HepG2 (cell line): ENCODE results near the gene FASTK.

Experiments
- CBX2 ChIP-seq, 2 experiments: fragments of 200-600 bp in 1 of 2; sonication (generic); formaldehyde crosslinking in 1 of 2; IDR thresholded peaks; 2 replicates each; pipeline versions ENCODE4 v1.7.0 to v1.8.1; 2018 to 2022; ENCODE audit warnings: low read depth in 2 of 2, low read length in 1 of 2, mild to moderate bottlenecking in 1 of 2, missing genetic modification reagents in 1 of 2
- CREM ChIP-seq, 2 experiments: sonication (generic) in 1 of 2; formaldehyde crosslinking in 1 of 2; IDR thresholded peaks; 2 replicates each; pipeline versions ENCODE4 v1.4.0 to v1.6.1; 2016 to 2020; ENCODE audit warnings: antibody characterized with exemption in 1 of 2, mild to moderate bottlenecking in 1 of 2, missing genetic modification reagents in 1 of 2
- FOSL2 ChIP-seq: sonication (generic); formaldehyde crosslinking; IDR thresholded peaks from 2 replicates; pipeline ENCODE4 v1.4.0; 2020; ENCODE audit warnings: missing genetic modification reagents
- HNF4A ChIP-seq: sonication (generic); formaldehyde crosslinking; IDR thresholded peaks from 2 replicates; pipeline ENCODE4 v1.4.0; 2020; ENCODE audit warnings: missing genetic modification reagents
- ISX ChIP-seq: sonication (generic); formaldehyde crosslinking; conservative IDR thresholded peaks from 2 replicates; pipeline ENCODE4 v1.5.0; 2020; ENCODE audit warnings: missing genetic modification reagents
- MYC ChIP-seq: sonication (generic); formaldehyde crosslinking; IDR thresholded peaks from 2 replicates; pipeline ENCODE4 v1.9.0; 2021; ENCODE audit warnings: missing genetic modification reagents, borderline replicate concordance
- PAF1 ChIP-seq: IDR thresholded peaks from 2 replicates; pipeline ENCODE4 v1.6.1; 2016; ENCODE audit warnings: missing genetic modification reagents, missing compliant biosample characterization
- ZNF670 ChIP-seq: sonication (generic); formaldehyde crosslinking; IDR thresholded peaks from 2 replicates; pipeline ENCODE4 v1.8.0; 2022; ENCODE audit warnings: mild to moderate bottlenecking, missing genetic modification reagents, borderline replicate concordance
- TF ChIP-seq, protein P1 (sequence below): sonication (generic); formaldehyde crosslinking; IDR thresholded peaks from 2 replicates; pipeline ENCODE4 v1.5.0; 2020; ENCODE audit warnings: mild to moderate bottlenecking, missing genetic modification reagents, moderate library complexity
- TF ChIP-seq, protein P2 (sequence below): sonication (generic); formaldehyde crosslinking; IDR thresholded peaks from 2 replicates; pipeline ENCODE4 v1.4.0; 2020; ENCODE audit warnings: missing genetic modification reagents, mild to moderate bottlenecking, borderline replicate concordance
- TF ChIP-seq, protein P3 (sequence below): sonication (generic); formaldehyde crosslinking; IDR thresholded peaks from 2 replicates; pipeline ENCODE4 v1.5.1; 2020; ENCODE audit warnings: mild to moderate bottlenecking, missing genetic modification reagents, borderline replicate concordance
- TF ChIP-seq, protein P4 (sequence below): IDR thresholded peaks from 2 replicates; pipeline ENCODE4 v1.6.1; 2016; ENCODE audit warnings: low read depth, missing genetic modification reagents, missing compliant biosample characterization

DNA sequence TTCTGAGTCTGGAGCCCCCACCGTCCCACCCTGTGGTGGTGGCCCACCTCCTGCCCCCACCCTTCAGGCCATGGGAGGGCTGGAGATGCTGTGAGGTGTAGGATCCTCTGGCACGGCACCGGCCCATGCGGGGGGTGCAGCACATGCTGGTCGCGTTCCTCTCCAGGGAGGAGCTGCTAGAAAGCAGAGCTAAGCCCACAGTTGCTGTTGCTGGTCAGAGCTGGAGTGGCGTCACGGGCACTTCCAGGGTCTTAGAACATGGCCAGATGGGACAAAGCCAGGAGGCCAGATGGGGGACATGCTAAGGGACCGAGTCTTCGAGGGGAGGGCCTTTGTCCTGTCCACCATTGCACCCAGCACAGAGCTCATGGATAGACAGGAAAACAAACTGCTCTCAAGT lies 27.3 kb upstream of the FASTK start:
- no peak for TF ChIP-seq CBX2 (IDR thresholded peaks at IDR 0.05; ENCODE audit: low read depth, low read length)
- TF ChIP-seq CBX2 (CRISPR knock-in tag; IDR thresholded peaks at IDR 0.05; ENCODE audit: low read depth): no peak
- no peak for TF ChIP-seq HNF4A
- no peak for TF ChIP-seq FOSL2
- TF ChIP-seq, protein P1, sequence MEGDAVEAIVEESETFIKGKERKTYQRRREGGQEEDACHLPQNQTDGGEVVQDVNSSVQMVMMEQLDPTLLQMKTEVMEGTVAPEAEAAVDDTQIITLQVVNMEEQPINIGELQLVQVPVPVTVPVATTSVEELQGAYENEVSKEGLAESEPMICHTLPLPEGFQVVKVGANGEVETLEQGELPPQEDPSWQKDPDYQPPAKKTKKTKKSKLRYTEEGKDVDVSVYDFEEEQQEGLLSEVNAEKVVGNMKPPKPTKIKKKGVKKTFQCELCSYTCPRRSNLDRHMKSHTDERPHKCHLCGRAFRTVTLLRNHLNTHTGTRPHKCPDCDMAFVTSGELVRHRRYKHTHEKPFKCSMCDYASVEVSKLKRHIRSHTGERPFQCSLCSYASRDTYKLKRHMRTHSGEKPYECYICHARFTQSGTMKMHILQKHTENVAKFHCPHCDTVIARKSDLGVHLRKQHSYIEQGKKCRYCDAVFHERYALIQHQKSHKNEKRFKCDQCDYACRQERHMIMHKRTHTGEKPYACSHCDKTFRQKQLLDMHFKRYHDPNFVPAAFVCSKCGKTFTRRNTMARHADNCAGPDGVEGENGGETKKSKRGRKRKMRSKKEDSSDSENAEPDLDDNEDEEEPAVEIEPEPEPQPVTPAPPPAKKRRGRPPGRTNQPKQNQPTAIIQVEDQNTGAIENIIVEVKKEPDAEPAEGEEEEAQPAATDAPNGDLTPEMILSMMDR (CRISPR knock-in tag): no peak
- TF ChIP-seq CREM (IDR thresholded peaks at IDR 0.05): no peak
- no peak for TF ChIP-seq CREM (CRISPR knock-in tag; IDR thresholded peaks at IDR 0.05)
- no peak for TF ChIP-seq MYC (CRISPR knock-in tag)
- no peak for TF ChIP-seq PAF1 (CRISPR knock-in tag)
- TF ChIP-seq, protein P2, sequence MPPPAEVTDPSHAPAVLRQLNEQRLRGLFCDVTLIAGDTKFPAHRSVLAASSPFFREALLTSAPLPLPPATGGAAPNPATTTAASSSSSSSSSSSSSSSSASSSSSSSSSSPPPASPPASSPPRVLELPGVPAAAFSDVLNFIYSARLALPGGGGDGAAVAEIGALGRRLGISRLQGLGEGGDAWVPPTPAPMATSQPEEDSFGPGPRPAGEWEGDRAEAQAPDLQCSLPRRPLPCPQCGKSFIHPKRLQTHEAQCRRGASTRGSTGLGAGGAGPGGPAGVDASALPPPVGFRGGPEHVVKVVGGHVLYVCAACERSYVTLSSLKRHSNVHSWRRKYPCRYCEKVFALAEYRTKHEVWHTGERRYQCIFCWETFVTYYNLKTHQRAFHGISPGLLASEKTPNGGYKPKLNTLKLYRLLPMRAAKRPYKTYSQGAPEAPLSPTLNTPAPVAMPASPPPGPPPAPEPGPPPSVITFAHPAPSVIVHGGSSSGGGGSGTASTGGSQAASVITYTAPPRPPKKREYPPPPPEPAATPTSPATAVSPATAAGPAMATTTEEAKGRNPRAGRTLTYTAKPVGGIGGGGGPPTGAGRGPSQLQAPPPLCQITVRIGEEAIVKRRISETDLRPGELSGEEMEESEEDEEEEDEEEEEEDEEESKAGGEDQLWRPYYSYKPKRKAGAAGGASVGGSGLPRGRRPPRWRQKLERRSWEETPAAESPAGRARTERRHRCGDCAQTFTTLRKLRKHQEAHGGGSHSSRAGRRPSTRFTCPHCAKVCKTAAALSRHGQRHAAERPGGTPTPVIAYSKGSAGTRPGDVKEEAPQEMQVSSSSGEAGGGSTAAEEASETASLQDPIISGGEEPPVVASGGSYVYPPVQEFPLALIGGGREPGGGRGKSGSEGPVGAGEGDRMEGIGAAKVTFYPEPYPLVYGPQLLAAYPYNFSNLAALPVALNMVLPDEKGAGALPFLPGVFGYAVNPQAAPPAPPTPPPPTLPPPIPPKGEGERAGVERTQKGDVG: no peak
- TF ChIP-seq, protein P3, sequence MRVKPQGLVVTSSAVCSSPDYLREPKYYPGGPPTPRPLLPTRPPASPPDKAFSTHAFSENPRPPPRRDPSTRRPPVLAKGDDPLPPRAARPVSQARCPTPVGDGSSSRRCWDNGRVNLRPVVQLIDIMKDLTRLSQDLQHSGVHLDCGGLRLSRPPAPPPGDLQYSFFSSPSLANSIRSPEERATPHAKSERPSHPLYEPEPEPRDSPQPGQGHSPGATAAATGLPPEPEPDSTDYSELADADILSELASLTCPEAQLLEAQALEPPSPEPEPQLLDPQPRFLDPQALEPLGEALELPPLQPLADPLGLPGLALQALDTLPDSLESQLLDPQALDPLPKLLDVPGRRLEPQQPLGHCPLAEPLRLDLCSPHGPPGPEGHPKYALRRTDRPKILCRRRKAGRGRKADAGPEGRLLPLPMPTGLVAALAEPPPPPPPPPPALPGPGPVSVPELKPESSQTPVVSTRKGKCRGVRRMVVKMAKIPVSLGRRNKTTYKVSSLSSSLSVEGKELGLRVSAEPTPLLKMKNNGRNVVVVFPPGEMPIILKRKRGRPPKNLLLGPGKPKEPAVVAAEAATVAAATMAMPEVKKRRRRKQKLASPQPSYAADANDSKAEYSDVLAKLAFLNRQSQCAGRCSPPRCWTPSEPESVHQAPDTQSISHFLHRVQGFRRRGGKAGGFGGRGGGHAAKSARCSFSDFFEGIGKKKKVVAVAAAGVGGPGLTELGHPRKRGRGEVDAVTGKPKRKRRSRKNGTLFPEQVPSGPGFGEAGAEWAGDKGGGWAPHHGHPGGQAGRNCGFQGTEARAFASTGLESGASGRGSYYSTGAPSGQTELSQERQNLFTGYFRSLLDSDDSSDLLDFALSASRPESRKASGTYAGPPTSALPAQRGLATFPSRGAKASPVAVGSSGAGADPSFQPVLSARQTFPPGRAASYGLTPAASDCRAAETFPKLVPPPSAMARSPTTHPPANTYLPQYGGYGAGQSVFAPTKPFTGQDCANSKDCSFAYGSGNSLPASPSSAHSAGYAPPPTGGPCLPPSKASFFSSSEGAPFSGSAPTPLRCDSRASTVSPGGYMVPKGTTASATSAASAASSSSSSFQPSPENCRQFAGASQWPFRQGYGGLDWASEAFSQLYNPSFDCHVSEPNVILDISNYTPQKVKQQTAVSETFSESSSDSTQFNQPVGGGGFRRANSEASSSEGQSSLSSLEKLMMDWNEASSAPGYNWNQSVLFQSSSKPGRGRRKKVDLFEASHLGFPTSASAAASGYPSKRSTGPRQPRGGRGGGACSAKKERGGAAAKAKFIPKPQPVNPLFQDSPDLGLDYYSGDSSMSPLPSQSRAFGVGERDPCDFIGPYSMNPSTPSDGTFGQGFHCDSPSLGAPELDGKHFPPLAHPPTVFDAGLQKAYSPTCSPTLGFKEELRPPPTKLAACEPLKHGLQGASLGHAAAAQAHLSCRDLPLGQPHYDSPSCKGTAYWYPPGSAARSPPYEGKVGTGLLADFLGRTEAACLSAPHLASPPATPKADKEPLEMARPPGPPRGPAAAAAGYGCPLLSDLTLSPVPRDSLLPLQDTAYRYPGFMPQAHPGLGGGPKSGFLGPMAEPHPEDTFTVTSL: no peak
- TF ChIP-seq, protein P4, sequence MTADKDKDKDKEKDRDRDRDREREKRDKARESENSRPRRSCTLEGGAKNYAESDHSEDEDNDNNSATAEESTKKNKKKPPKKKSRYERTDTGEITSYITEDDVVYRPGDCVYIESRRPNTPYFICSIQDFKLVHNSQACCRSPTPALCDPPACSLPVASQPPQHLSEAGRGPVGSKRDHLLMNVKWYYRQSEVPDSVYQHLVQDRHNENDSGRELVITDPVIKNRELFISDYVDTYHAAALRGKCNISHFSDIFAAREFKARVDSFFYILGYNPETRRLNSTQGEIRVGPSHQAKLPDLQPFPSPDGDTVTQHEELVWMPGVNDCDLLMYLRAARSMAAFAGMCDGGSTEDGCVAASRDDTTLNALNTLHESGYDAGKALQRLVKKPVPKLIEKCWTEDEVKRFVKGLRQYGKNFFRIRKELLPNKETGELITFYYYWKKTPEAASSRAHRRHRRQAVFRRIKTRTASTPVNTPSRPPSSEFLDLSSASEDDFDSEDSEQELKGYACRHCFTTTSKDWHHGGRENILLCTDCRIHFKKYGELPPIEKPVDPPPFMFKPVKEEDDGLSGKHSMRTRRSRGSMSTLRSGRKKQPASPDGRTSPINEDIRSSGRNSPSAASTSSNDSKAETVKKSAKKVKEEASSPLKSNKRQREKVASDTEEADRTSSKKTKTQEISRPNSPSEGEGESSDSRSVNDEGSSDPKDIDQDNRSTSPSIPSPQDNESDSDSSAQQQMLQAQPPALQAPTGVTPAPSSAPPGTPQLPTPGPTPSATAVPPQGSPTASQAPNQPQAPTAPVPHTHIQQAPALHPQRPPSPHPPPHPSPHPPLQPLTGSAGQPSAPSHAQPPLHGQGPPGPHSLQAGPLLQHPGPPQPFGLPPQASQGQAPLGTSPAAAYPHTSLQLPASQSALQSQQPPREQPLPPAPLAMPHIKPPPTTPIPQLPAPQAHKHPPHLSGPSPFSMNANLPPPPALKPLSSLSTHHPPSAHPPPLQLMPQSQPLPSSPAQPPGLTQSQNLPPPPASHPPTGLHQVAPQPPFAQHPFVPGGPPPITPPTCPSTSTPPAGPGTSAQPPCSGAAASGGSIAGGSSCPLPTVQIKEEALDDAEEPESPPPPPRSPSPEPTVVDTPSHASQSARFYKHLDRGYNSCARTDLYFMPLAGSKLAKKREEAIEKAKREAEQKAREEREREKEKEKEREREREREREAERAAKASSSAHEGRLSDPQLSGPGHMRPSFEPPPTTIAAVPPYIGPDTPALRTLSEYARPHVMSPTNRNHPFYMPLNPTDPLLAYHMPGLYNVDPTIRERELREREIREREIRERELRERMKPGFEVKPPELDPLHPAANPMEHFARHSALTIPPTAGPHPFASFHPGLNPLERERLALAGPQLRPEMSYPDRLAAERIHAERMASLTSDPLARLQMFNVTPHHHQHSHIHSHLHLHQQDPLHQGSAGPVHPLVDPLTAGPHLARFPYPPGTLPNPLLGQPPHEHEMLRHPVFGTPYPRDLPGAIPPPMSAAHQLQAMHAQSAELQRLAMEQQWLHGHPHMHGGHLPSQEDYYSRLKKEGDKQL (CRISPR knock-in tag): no peak
- no peak for TF ChIP-seq ZNF670 (CRISPR knock-in tag)
- TF ChIP-seq ISX (CRISPR knock-in tag): no peak
